Ovary (tissue), 9 donors: ENCODE results near the gene CST8. TPM values are rescaled to one million over a fixed set of nuclear protein-coding genes. Genes with fewer than 3 reads are reported as not detected.

Experiments used
- DNase-seq, 5 donors: peaks; one replicate each; pipeline ENCODE4 v3.0.0-alpha.2; 2019 to 2020
- H3K27ac ChIP-seq, 2 donors: fragments of 200-600 bp; one replicate each; pipeline versions ENCODE4 v1.5.1 to v1.8.0; 2019 to 2022
- H3K27me3 ChIP-seq: fragments of 200-600 bp; one replicate; pipeline ENCODE4 v1.8.0; 2022
- H3K36me3 ChIP-seq: fragments of 200-600 bp; sonication (generic); one replicate; pipeline ENCODE4 v1.5.1; 2019
- H3K4me1 ChIP-seq: one replicate; pipeline ENCODE4 v1.8.1; 2013; ENCODE audit warnings: mild to moderate bottlenecking, moderate library complexity; ENCODE audit not compliant: insufficient read depth
- H3K4me3 ChIP-seq: fragments of 200-600 bp; sonication (generic); one replicate; pipeline ENCODE4 v1.5.1; 2017
- H3K9me3 ChIP-seq, 2 donors: fragments of 200-600 bp in 1 of 2; sonication (generic) in 1 of 2; one replicate each; pipeline versions ENCODE4 v1.5.1 to v1.8.1; 2013 to 2019; ENCODE audit warnings: mild to moderate bottlenecking in 1 of 2, moderate library complexity in 1 of 2
- EP300 ChIP-seq: sonication (generic); formaldehyde crosslinking; IDR thresholded peaks from one replicate; pipeline ENCODE4 v1.6.1; 2017; ENCODE audit warnings: antibody characterized with exemption
- POLR2A ChIP-seq: fragments of 450-650 bp; IDR thresholded peaks from one replicate; pipeline ENCODE4 v1.6.1; 2017; ENCODE audit warnings: antibody characterized with exemption, mild to moderate bottlenecking, moderate library complexity
- WGBS, 3 donors: extraction: QIAGEN DNeasy Blood & Tissue Kit in 1 of 3; methylation state at CpG; one replicate each; pipeline versions ENCODE4 v1.1.5 to v1.1.7; 2013 to 2017; 5-methylcytosine and 5-hydroxymethylcytosine counted together
- intact Hi-C, 4 donors: fragments of 100-400 bp; cut with DNase I; formaldehyde crosslinking; loops; one replicate each; pipeline versions ENCODE4 v1.11.0 to v1.15.1; 2022 to 2023
- polyA plus RNA-seq, 2 donors: library from polyadenylated mRNA; stranded (reverse); fragments of 200-250 nt in 1 of 2; fragments of 350-450 nt in 1 of 2; fragmentation: Illumina TruSeq in 1 of 2; extraction: RNeasy Lipid Tissue Mini Kit (QIAGEN cat#74804) in 1 of 2; gene quantifications; one replicate each; pipeline ENCODE4 v1.2.3, GENCODE V29; 2013 to 2014
- total RNA-seq, 7 donors: library from RNA; depleted of rRNA in 2 of 7; stranded (reverse); fragments of >200 nt in 2 of 7; fragmentation: NEBNext Ultra II Directional in 3 of 7; extraction: Animal tissue kit (Norgen Biotek cat#: 25700) in 3 of 7; gene quantifications; one replicate each; pipeline versions ENCODE4 v1.1.0 to v1.2.4, GENCODE V29; 2016 to 2023
- TF ChIP-seq, protein P1 (sequence below), 3 donors: fragments of 450-650 bp in 2 of 3; fragments of 200-600 bp in 1 of 3; IDR thresholded peaks; one replicate each; pipeline versions ENCODE4 v1.5.1 to v1.8.0; 2016 to 2022; ENCODE audit warnings: antibody characterized with exemption in 3 of 3, mild to moderate bottlenecking in 1 of 3
- donor health status: DM: no; HTN: no; CAD: no; lungs with moderate emphysema.
- donor health status: DM: no; HTN: no; CAD: no.
- donor health status: Bipolar disorder and iron deficiency.
- donor health status: DM: yes; HTN: yes; CAD: no.
- donor health status: DM: no; HTN: no; CAD: no.
- donor health status: DM: yes; HTN: yes; CAD: no.

CST8 gene
- total and polyA plus RNA-seq, 9 donors, result not detected

DNA sequence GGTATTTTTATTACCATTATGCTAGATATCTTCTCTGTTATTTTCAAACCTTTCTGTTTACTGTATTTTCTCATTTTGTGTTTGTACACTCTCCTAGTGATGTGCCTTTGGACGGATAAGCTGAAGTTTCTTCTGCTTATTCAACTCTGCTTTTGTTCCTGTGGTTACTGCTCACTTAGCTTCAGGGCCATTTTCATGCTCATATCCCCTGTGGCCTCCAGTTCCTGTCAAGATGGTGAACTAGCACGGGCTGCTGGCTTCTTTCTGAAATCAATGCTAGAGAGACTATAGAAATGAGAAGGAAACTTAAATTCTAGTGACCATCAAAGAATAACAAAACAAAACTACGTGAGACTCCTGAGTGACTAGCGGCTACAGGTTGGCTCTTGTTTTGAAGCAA lies 6.8 kb upstream of the CST8 start:
- TF ChIP-seq, protein P1, sequence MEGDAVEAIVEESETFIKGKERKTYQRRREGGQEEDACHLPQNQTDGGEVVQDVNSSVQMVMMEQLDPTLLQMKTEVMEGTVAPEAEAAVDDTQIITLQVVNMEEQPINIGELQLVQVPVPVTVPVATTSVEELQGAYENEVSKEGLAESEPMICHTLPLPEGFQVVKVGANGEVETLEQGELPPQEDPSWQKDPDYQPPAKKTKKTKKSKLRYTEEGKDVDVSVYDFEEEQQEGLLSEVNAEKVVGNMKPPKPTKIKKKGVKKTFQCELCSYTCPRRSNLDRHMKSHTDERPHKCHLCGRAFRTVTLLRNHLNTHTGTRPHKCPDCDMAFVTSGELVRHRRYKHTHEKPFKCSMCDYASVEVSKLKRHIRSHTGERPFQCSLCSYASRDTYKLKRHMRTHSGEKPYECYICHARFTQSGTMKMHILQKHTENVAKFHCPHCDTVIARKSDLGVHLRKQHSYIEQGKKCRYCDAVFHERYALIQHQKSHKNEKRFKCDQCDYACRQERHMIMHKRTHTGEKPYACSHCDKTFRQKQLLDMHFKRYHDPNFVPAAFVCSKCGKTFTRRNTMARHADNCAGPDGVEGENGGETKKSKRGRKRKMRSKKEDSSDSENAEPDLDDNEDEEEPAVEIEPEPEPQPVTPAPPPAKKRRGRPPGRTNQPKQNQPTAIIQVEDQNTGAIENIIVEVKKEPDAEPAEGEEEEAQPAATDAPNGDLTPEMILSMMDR (IDR thresholded peaks at IDR 0.05), result no peak
- TF ChIP-seq EP300 (no peak), POLR2A (no peak)
- intact Hi-C loops, result no loop called here
- Histone ChIP-seq H3K4me1 (no peaks in the 10 kb centered on the region), H3K27ac (no peak overlapping the region), H3K27me3 (no peaks in the 10 kb centered on the region), H3K4me3 (no peak overlapping the region), H3K36me3 (no peaks in the 10 kb centered on the region), H3K9me3 (no peaks in the 10 kb centered on the region)
- no peak for DNase-seq
- WGBS, 3 donors, result 69 to 71% (median 70%) methylated on average over 4 of the region's 4 CpGs

DNA sequence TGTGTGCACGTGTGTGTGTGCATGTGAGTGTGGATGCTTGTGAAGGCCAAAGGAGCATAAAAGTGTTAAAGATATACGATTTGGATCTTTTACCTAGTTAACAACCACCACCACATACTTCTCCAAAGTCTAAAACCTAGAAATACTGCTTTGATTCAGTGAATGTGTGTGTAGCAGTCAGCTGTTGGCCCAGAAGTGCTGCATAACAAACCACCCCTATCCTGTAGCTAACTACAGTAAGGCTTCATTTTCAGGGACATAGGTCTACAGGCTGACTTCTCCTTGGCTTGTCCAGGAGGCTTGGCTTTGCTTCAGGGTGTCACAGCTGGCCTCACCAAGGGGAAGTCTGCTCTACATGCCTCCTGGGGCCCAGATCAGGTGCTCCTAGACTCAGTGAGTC lies 2.4 kb upstream of the CST8 start:
- TF ChIP-seq EP300 (no peak), POLR2A (no peak)
- TF ChIP-seq, protein P1 (IDR thresholded peaks at IDR 0.05), result no peak
- Histone ChIP-seq H3K4me3 (no peak overlapping the region), H3K4me1 (no peaks in the 10 kb centered on the region), H3K9me3 (no peaks in the 10 kb centered on the region), H3K27ac (no peak overlapping the region), H3K36me3 (no peaks in the 10 kb centered on the region), H3K27me3 (no peaks in the 10 kb centered on the region)
- intact Hi-C loops, result no loop called here
- no peak for DNase-seq
- WGBS, 3 donors, result 69 to 75% (median 74%) methylated on average over 2 of the region's 2 CpGs

DNA sequence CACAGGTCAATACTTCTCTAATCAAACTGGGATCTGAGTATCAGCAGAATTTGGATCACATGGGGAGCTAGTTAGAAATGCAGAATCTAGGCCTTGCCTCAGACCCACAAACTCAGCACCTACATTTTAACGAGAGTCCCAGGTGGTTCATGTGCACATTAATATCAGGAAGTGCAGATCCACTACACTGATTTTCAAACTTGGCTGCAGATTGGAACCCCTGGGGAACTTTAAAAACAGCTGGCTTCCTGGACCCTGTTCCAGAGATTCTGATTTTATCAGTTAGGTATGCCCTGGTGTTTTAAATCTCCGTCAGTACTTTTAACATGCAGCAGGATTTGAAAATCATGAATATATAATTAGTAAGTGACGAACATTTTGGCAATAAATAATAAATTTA lies 1.9 kb upstream of the CST8 start:
- H3K9me3 ChIP-seq, result no peaks in the 10 kb centered on the region
- H3K27ac ChIP-seq, result no peak overlapping the region
- no peaks in the 10 kb centered on the region for H3K4me1 ChIP-seq
- TF ChIP-seq, protein P1 (IDR thresholded peaks at IDR 0.05), result no peak
- TF ChIP-seq POLR2A (no peak), EP300 (no peak)
- no peak for DNase-seq
- no peak overlapping the region for H3K4me3 ChIP-seq
- no peaks in the 10 kb centered on the region for H3K27me3 ChIP-seq
- intact Hi-C loops, result no loop called here
- 77 to 84% (median 82%) methylated on average over 3 of the region's 3 CpGs for WGBS, 3 donors
- no peaks in the 10 kb centered on the region for H3K36me3 ChIP-seq

DNA sequence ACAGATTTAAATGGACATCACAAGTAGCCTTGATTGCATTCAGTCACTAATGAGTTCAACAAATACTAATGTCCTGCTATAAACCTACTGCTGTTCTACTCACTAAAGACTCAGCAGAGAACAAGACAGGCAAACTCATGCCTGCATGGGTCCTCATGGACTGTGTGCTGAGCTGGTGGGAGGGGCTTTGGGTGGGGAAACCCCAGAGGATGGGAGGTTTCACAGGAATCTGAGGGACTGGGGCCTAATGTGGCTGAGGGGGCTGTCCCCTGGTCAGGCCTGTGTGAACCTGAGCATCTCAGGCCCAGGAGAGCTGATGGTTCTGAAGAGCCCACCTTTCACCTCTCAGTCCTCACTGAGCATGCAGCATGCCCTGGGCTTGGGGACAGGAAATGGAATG lies 1.4 kb downstream of the CST8 start:
- Histone ChIP-seq H3K4me3 (no peak overlapping the region), H3K4me1 (no peaks in the 10 kb centered on the region), H3K9me3 (no peaks in the 10 kb centered on the region), H3K27ac (no peak overlapping the region), H3K27me3 (no peaks in the 10 kb centered on the region), H3K36me3 (no peaks in the 10 kb centered on the region)
- no peak for DNase-seq
- intact Hi-C loops, result no loop called here
- TF ChIP-seq POLR2A, result no peak

DNA sequence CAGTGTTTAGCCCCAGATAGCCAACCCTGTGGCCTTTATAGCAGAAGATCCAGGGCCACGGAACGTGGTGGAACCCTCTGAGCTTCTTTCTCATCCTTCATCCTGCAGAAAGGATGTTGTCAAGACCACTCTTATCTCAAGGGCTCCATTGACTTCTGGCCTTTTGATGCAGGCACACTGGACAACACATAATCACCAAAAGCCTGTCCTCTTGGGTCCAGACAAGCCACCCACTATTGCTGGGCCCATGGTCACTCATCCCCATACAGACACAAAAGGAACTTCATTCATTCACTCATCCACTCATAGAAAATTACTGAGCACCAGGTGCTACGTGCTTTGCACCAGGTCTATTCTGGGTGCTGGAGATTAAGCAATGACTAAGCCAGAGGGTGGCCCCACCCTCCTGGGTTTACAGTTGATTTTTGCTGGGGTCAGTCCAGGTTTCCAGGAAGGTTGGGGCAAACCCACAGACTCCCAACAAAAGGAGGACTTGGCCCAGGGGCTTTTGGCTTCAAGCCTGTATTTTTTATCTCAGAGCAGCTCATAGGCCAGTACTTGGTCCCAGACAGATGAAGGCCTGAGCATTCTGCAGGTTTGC lies 2.4 kb downstream of the CST8 start:
- H3K27ac ChIP-seq, result no peak overlapping the region
- no peaks in the 10 kb centered on the region for H3K4me1 ChIP-seq
- intact Hi-C loops, result no loop called here
- H3K36me3 ChIP-seq, result no peaks in the 10 kb centered on the region
- H3K27me3 ChIP-seq, result no peaks in the 10 kb centered on the region
- TF ChIP-seq, protein P1 (IDR thresholded peaks at IDR 0.05), result no peak
- TF ChIP-seq POLR2A (no peak), EP300 (no peak)
- WGBS, 3 donors, result 71 to 76% (median 73%) methylated on average over 3 of the region's 3 CpGs
- no peak overlapping the region for H3K4me3 ChIP-seq
- no peak for DNase-seq
- no peaks in the 10 kb centered on the region for H3K9me3 ChIP-seq
